SIG-M5 treated with dmso at 0.1 percent for 504 hours (cell line): ENCODE results near the gene OR8B8.
"Not testable (repeated sequence)": the region's sequence is repeated elsewhere in the genome, so short reads cannot be mapped to it uniquely, and the experiment has no call there.

ENCODE experiments used
- DNase-seq: peaks from one replicate; lab custom pipeline; 2025; ENCODE audit not compliant: unreplicated experiment; lab: John Stamatoyannopoulos, UW

The OR8B8 gene

GRCh38 chr11:124442442-124442841 lies 3.1 kb downstream of the OR8B8 start:
- no peak for DNase-seq

GRCh38 chr11:124441519-124441918 lies 4.0 kb downstream of the OR8B8 start:
- DNase-seq: no peak

- no peak for DNase-seq
These were observed 4.4 kb downstream of the OR8B8 start for GRCh38 chr11:124441081-124441480.

GRCh38 chr11:124440608-124441007 lies 4.9 kb downstream of the OR8B8 start:
- no peak for DNase-seq

GRCh38 chr11:124434699-124435098 lies 10.8 kb downstream of the OR8B8 start:
- DNase-seq: no peak

- DNase-seq: no peak
These were observed 15.9 kb downstream of the OR8B8 start for GRCh38 chr11:124429599-124429998.

GRCh38 chr11:124424384-124424921 lies 21.0 kb downstream of the OR8B8 start, which contains the start of gene OR8B4:
Gene OR8B4 (minus strand): TSS chr11:124424871. CDS start chr11:124424871, 0 bp downstream.
- no peak for DNase-seq

GRCh38 chr11:124421043-124421442 lies 24.5 kb downstream of the OR8B8 start:
- no peak for DNase-seq

GRCh38 chr11:124415356-124415923 lies 30.1 kb downstream of the OR8B8 start:
- DNase-seq: peak; percentile 58

GRCh38 chr11:124409906-124410305 lies 35.6 kb downstream of the OR8B8 start:
- DNase-seq: no peak

GRCh38 chr11:124405581-124405980 lies 39.9 kb downstream of the OR8B8 start:
- DNase-seq: no peak

GRCh38 chr11:124403186-124403585 lies 42.3 kb downstream of the OR8B8 start:
- DNase-seq: not testable (repeated sequence)

GRCh38 chr11:124402326-124402922 lies 43.1 kb downstream of the OR8B8 start:
- DNase-seq: peak; percentile 56

- DNase-seq: no peak
These were observed 46.6 kb downstream of the OR8B8 start, which contains the start of gene OR8B3 for GRCh38 chr11:124398924-124399323. Gene OR8B3 (minus strand): TSS chr11:124399024. CDS start chr11:124397351, 1,673 bp downstream.

- DNase-seq: not testable (repeated sequence)
These were observed 48.6 kb downstream of the OR8B8 start for GRCh38 chr11:124396847-124397246.

- no peak for DNase-seq
These were observed 51.1 kb downstream of the OR8B8 start for GRCh38 chr11:124394408-124394807.
